C4-2B (cell line): ENCODE data around the gene CLSTN2.

Source experiments
- H3K27ac ChIP-seq: fragments of 450-650 bp; 2 replicates; pipeline ENCODE4 v1.5.1; 2017
- ZFX ChIP-seq: fragments of 450-650 bp; IDR thresholded peaks from 2 replicates; pipeline ENCODE4 v1.6.1; 2017
- TF ChIP-seq, protein P1 (sequence below): fragments of 450-650 bp; conservative IDR thresholded peaks from 2 replicates; pipeline ENCODE4 v1.5.1; 2017; ENCODE audit warnings: mild to moderate bottlenecking

Gene CLSTN2

DNA sequence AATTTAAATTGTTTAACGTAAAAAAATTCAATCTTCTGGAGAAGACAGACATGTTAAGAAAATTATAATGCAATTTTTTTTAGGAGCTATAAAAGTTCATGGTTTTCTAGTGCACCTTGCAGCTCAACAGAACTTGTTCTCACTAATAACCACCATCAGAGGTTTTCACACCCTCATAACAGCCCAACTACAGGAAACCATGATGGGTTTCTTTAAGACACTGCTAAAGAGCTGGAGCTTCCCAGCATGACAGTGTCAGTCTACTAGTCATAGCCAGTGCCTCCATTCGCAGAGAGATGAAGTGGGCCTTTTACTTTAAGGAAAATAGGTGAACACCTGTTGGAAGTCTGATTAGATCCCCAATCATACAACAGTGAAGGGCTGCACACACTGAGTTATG lies 518.8 kb downstream of the CLSTN2 start:
- TF ChIP-seq, protein P1, sequence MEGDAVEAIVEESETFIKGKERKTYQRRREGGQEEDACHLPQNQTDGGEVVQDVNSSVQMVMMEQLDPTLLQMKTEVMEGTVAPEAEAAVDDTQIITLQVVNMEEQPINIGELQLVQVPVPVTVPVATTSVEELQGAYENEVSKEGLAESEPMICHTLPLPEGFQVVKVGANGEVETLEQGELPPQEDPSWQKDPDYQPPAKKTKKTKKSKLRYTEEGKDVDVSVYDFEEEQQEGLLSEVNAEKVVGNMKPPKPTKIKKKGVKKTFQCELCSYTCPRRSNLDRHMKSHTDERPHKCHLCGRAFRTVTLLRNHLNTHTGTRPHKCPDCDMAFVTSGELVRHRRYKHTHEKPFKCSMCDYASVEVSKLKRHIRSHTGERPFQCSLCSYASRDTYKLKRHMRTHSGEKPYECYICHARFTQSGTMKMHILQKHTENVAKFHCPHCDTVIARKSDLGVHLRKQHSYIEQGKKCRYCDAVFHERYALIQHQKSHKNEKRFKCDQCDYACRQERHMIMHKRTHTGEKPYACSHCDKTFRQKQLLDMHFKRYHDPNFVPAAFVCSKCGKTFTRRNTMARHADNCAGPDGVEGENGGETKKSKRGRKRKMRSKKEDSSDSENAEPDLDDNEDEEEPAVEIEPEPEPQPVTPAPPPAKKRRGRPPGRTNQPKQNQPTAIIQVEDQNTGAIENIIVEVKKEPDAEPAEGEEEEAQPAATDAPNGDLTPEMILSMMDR: no peak

DNA sequence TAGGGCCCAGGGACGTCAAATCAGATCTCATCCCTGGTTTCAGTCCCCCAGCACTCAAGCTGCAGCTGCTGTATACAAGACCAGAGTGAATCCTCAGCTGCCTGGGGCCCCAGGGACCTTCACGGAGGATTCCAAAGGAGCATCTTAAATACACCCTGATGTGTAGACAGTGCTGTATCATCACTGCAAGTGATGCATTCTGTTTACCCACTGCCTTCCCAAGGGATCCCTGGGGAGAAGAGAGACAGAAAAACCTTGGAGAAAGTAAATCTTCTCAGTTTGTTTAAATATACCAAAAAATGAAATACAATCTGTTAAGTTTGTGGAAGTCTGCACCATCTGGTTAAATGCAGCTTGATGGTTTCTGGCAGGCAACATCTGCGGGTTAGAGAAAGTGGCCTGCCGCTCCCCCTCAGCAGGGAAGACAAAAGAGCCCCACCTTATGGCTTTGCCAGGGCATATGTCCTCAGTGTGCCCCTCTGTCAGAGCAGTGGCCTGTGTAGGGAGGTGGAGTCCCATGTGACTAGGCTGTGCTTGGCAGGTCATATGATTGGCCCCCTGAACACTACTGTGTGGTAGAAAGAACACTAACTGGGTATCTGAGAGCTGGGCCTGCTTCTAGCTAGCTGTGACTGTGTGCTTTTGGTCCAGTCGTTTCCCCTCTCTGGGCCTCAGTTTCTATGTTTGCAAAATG lies 520.7 kb downstream of the CLSTN2 start:
- H3K27ac ChIP-seq: no peak overlapping the region
- no peak for TF ChIP-seq ZFX
- TF ChIP-seq, protein P1: no peak

More for the DNA sequence above, 518.8 kb downstream of the CLSTN2 start:
- no peak overlapping the region for H3K27ac ChIP-seq

DNA sequence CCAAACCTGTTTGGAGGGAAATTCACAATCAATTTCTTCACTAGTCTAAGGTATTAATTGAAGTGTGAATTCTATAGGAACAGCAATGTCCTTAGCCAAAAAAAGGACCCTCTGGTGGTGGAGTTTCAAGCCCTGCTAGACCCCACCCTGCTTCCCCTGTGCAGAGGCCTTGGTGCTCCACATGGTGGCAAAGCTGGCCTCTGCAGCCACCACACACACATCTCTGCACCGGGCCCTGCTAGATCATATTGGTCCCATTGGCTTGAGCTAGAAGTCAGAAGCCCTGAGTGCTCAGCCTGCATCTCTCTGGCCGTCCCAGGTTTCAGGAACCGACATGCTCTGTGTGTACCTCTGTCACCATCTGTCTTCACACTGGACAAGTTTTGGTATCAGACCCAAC lies 522.0 kb downstream of the CLSTN2 start:
- no peak overlapping the region for H3K27ac ChIP-seq
- no peak for TF ChIP-seq ZFX
- TF ChIP-seq, protein P1: no peak

DNA sequence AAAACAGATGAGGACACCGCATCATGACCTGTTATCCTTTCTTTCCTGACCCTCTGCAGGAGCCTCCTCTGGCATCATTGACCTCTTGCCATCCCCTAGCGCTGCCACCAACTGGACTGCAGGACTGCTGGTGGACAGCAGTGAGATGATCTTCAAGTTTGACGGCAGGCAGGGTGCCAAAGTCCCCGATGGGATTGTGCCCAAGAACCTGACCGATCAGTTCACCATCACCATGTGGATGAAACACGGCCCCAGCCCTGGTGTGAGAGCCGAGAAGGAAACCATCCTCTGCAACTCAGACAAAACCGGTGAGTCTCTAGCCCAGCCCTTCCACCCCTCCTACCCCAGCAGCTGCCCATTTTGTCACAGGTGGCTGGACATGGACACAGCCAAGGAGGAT lies 524.5 kb downstream of the CLSTN2 start:
- H3K27ac ChIP-seq: no peak overlapping the region
- no peak for TF ChIP-seq ZFX
- TF ChIP-seq, protein P1: no peak

DNA sequence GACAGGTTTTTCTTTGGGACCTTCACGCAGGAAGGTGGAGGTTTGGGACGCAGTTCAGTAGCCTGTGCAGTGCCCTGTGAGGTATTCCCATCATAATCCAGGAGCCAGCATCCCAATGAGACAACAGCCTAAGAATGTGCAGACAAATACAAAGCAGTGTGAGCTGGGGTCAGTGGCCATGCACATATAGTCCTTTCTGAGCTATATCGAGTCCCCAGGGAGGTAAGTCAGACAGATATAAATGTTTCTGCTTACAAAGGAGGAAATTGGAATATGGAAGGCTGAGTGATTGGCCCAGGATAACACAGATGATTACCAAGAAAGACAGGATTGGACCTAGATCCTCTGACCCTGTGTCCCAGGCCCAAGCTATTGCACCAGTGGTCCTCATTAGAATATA lies 526.3 kb downstream of the CLSTN2 start:
- H3K27ac ChIP-seq: no peak overlapping the region
- no peak for TF ChIP-seq ZFX
- TF ChIP-seq, protein P1: no peak

DNA sequence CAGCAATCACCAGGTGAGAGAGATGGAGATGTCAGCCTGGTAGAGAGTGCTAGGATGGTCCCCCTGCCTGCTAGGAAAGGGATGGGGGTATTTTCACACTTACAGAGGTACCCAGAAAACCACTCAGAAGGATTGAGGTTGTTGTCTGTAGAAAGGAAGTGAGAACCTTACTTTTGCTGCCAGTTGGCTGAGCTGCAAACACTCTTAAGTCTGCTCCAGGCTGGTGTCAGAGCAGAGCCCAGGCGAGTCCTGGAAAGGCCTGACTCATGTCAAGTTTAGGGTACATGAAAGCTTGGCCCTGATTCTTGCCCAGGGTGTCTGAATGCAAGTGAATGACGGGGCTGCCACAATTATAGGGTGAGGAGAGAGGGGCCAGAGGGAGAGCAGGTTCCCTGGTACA lies 528.4 kb downstream of the CLSTN2 start:
- no peak overlapping the region for H3K27ac ChIP-seq
- no peak for TF ChIP-seq ZFX
- TF ChIP-seq, protein P1: no peak

DNA sequence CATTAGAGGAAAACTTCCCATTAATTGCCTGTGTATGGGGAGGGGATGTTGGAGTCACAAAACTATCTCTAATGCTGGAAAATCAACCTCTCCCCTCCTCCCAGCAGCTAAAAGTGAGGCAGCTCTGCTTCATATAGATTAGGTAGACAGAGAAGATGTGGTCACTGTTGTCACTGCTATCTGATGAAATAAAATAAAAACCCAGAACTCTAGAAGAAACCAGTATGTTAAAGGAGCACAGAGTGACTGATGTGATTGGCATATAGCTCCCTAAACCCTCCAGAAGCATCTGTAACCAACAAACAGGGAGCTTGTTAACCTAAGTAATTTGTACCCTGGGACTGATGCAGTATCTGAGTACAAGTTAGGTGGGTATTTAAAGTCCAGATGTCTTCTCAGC lies 531.0 kb downstream of the CLSTN2 start:
- no peak overlapping the region for H3K27ac ChIP-seq
- TF ChIP-seq, protein P1: no peak
- no peak for TF ChIP-seq ZFX
